ENCODE measurements around the gene PACSIN1.
"Not testable (repeated sequence)": the region's sequence is repeated elsewhere in the genome, so short reads cannot be mapped to it uniquely, and the experiment has no call there.

The PACSIN1 gene

GRCh38 chr6:34457742-34458735 lies 7.8 kb upstream of the PACSIN1 start:
- no peak for DNase-seq

- no peak for DNase-seq
Observed at GRCh38 chr6:34459899-34460593, 5.8 kb upstream of the PACSIN1 start.

GRCh38 chr6:34460796-34461507 lies 4.9 kb upstream of the PACSIN1 start:
- DNase-seq: no peak

GRCh38 chr6:34462010-34462409 lies 3.9 kb upstream of the PACSIN1 start:
- DNase-seq: no peak

- DNase-seq: no peak
Observed at GRCh38 chr6:34462551-34462971, 3.3 kb upstream of the PACSIN1 start.

GRCh38 chr6:34463299-34463698 lies 2.6 kb upstream of the PACSIN1 start:
- DNase-seq: no peak

GRCh38 chr6:34463849-34464248 lies 2.0 kb upstream of the PACSIN1 start:
- no peak for DNase-seq

- no peak for DNase-seq
Observed at GRCh38 chr6:34466242-34467185, 638 bp downstream of the PACSIN1 start.

GRCh38 chr6:34468378-34468892 lies 2.6 kb downstream of the PACSIN1 start:
- no peak for DNase-seq

GRCh38 chr6:34469499-34469898 lies 3.6 kb downstream of the PACSIN1 start:
- DNase-seq: no peak

GRCh38 chr6:34472425-34472824 lies 6.5 kb downstream of the PACSIN1 start:
- DNase-seq: no peak

- no peak for DNase-seq
Observed at GRCh38 chr6:34473967-34474366, 8.1 kb downstream of the PACSIN1 start.

GRCh38 chr6:34474754-34475153 lies 8.9 kb downstream of the PACSIN1 start:
- DNase-seq: no peak

- no peak for DNase-seq
Observed at GRCh38 chr6:34475238-34475682, 9.4 kb downstream of the PACSIN1 start.

GRCh38 chr6:34475767-34476328 lies 10.0 kb downstream of the PACSIN1 start:
- DNase-seq: no peak

GRCh38 chr6:34476447-34476846 lies 10.6 kb downstream of the PACSIN1 start:
- DNase-seq: peak; percentile 56

- DNase-seq: no peak
Observed at GRCh38 chr6:34476921-34477320, 11.0 kb downstream of the PACSIN1 start.

- no peak for DNase-seq
Observed at GRCh38 chr6:34478796-34479195, 12.9 kb downstream of the PACSIN1 start.

GRCh38 chr6:34483781-34484180 lies 17.9 kb downstream of the PACSIN1 start:
- not testable (repeated sequence) for DNase-seq

- DNase-seq: no peak
Observed at GRCh38 chr6:34484391-34484790, 18.5 kb downstream of the PACSIN1 start.

GRCh38 chr6:34484899-34485298 lies 19.0 kb downstream of the PACSIN1 start:
- no peak for DNase-seq

Measured in right forelimb (tissue), 1 donor.